Skin of body (tissue), 2 donors: ENCODE data around the gene PER2. TPM values are rescaled to one million over a fixed set of nuclear protein-coding genes. Genes with fewer than 3 reads are reported as not detected.

Source experiments
- DNase-seq: peaks from one replicate; lab custom pipeline; 2025; lab: John Stamatoyannopoulos, UW
- total RNA-seq: library from RNA; depleted of rRNA; stranded (reverse); fragments of >200 nt; gene quantifications from one replicate; pipeline ENCODE4 v1.2.3, GENCODE V29; 2014

PER2 gene
- total RNA-seq, 1 donor from 2014 or later, result 14.0 TPM

DNA sequence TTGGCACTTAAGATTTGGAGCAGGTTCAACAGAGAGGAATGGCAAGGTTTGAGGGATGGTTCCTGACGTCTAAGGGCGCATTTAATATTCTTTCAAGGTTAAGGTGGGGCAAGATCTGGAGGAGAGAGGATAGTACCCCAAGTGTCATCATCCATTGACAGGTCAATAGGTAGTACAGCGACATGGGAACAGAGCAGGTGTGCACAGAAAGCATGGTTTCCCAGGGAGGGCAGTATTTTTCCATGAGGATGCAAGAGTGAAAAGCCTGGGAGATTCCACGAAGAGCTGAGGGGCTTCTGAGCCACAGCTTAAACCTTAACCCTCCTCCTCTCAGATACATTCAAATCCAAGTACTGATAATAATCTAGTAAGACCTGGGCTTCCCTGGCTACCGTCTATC is 57.7 kb downstream of the PER2 start:
- DNase-seq, result no peak

DNA sequence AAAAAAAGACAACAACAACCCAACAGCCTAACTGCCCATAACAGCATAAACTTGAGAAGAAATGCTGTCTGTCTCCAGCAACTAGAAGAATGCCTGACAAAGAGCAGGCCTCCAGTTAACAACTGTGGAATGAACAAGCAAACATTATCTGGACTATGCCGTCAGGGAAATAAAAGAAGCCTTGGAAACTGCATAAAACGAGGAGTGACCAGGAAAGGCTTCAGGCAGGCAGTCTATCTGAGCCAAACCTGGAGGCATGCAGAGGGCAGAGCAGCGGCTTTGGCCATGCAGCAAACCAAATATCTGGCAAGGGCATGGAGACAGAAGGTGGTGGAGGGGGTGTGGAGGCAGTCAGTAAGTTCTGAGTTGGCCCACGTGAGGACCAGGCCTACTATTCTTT is 59.7 kb downstream of the PER2 start:
- DNase-seq, result no peak

DNA sequence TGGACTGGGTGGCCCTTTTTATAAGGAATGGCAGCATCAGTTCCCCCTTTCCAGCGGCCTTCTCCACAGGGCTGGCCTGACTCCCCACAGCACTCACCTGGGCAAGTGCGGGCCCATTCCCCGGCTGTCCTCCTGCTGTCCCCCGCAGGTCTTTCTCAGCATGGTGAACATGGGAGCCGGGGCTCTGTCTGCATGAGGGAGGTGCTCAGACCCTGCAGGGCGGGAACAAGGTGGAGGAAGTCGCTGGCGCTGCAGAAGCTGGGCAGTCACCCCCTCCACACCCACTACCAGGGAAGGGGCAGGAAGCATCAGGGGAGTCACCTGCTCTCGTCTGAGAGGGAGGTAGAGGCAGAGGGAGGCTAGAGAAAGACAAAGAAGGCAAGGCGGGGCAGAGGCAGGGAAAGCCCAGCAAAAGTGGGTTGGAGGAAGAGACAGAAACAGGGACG is 60.8 kb downstream of the PER2 start:
- DNase-seq, result no peak

DNA sequence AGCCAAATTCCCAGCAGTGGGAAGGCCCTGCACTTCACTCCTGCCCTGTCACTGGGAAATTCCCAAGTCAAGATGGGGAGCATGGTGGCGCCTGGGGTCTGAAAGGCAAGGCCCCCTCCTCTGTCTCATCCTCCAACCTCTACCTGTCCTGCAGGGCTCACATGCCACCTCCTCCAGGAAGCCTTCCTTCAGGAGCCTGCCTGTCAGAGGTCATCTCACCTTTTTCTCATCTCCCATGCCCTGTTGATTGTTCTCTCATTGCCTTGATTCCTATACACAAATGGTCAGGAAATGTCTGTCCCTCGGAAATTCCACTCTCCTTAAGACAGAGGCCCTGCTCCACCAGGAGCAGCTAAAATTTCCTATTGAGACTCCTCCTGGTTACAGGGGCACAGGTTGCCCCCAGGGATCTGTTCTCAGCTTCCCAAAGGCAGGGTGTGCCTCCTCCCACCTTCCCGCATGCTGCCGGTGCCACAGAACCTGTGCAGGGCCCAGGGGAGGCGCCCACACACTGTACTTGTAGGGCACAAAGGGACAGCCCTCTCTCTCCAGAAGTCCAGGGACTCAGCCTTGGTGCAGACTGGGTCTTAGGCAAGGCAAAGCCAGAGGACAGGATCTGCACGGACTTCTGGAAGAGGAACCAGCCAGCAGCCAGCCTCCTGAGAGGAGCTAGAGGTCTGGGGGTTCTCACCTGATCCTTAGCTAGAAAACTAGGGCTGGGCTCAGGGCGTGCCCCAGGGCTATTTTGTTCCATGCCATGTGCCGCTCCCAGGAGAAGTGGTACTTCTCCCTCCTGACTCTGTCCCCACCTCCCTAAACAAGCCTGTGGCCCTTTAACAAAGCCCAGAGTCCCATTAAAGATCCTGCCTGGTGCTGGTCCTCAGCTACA is 61.5 kb downstream of the PER2 start:
- DNase-seq, result no peak

DNA sequence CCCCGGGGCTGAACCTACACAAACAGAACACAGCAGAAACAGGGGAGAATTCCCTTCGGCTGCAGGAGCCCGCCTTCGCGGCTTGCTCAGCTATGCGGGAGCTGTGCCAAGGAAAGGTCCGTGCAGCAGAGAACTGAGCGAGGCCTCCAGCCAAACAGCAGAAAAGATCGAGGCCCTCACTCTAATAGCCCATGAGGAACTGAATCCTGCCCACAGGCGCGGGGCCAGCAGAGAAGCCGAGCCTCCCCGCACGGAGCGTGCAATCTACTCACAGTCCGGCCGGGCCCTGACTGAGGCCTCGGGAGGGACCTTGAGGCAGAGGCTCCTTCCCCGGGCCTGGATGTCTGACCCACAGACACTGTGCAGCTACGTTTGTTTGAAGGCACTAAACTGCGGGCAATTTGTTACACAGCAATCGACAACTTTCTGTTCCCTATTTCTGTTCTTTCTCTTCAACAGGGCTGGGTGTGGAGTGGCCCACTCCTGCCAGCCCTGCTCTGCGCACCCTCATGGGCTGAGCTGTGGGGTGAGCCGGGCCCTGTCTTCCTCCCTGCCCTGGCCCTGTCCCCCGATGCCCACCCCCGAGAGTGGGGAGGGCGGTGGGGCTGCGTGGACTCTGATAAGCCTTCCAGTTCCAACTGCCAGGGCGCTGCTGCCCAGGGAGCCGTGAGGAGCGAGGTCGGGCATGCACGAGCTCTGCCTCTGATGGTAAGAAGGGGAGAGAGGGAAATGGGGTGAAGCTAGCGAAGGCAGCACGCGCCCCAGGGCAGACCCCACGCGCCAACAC is 62.3 kb downstream of the PER2 start:
- no peak for DNase-seq

DNA sequence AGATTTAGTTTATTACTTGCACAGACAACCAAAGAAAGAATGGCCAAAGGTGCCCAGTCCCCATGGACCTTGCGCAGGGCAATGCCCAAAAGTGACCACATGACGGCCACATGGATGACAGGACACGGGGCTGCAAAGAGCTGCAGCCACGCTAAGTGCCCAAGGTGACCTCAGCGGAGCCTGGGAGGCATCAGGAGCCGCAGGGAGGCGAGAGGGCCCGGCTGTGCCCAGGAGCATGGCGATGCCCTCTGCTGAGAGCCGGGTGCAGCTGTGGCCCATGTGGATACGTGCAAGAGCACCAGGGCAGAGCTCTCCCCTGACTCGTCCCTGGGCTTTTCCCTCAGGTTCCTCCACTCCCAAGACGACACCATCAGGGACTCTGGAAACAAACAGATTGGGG is 63.3 kb downstream of the PER2 start:
- DNase-seq, result no peak

DNA sequence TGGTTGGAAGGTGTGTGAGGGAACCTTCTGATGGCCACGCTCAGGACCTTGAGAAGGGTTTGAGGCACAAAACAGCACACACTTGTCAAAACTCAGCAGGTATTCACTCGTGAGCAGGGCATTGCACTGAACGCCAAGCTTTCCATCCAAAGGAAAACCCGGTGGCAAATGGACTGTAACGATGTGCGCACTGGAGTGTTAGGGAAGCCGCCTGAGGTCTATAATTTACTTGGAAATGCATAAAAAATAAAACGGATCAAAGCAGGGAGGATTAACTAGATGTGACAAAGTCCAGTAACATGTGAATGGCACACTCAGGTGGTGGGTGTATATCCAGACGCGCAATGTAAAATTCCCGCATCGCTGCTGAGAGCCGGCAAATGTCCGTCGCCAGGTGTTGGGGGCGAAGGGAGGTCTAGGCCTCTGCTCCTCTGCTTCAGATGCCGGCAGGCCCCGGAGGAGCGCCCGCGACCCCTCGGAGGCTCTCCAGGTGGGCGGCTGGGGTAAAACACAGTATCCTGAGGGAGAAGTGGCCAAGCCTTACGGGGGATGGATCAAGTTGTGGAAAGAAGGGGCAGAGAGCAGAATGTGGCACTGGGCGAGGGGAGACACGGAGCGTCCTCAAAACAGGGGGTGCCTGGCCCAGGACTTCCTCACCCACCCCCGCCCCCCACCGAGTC is 63.9 kb downstream of the PER2 start:
- no peak for DNase-seq

DNA sequence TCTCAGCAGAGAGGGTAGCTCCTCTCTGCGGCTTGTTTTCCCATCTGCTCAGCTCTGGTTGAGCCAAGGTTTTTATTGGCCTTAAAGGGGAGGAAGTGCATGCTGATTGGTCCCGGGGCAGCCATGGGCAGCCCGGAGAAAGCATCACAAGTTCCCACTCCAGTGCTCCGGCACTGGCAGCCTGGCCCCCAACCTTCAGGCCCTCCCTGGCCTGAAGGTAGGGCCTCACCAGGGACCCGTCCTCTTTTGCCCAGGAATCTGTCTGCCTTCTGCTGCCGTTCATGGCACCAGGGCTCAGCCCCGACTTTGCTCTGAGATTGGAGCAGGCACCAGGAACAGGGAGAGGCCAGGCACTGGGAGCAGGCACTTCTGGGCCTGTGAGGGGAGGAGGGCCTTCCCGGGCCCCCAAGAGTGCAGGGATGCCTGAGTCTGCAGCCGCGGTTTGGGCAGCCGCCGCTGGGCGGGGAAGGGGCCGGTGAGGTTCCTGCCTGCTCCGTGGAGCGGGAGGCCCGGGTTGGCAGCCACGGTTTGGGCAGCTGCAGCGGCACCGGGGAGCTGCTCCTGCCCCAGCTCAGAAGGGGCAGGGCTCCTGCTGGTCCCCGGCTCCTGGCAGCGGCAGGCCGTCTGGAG is 67.4 kb downstream of the PER2 start:
- DNase-seq, result no peak

DNA sequence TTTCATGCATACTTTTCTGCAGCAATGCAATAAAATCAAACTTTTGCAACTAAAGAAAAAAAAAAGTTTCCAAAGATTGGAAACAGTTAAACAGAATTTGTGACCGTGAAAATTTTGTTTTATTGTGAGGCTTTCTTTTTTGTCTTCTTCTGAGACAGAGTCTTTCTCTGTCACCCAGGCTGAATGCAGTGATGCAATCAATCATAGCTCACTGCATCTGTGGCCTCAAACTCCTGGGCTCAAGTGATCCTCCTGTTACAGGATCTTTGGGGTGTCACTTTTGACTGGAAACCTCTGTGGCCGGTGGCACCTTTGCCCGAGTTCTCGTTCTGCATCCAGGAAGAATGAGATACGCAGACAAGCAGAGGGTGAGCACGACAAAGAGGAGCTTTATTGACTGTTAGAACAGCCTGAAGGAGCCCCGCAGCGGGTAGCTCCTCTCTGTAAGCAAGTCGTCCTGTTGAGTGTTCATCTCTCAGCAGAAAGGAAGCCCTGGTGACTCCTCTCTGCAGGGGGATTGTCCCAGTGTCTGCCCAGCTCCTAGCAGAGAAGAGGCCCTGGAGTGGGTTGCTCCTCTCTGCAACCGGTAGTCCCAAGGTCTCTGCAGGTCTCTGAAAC is 68.0 kb downstream of the PER2 start:
- DNase-seq, result no peak

DNA sequence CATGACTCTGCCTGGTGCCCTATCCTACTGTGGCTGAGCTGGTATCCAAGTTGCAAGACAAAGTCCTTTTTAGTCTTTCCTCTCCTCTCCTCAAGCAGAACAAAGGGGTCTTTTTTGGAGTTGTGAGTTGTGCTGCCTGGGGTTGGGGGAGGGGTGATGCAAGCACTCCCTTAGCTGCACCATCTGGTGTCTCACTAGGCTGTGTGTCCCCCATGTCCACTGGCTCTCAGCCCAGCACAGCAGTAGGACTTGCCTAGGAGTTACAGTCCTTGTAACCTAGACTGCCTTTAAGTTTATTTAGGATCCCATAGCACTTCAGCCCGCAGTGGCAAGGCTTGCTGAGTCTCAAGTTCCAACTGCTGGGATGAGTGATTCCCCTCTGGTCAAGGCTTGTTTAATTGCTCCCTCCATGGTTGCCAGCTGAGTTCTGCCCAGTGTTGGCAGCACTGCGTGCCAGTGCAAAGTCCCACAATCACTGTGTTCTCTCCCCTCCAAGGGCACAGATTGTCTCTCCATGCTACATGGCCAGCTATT is 71.7 kb downstream of the PER2 start:
- DNase-seq, result peak; percentile 23

DNA sequence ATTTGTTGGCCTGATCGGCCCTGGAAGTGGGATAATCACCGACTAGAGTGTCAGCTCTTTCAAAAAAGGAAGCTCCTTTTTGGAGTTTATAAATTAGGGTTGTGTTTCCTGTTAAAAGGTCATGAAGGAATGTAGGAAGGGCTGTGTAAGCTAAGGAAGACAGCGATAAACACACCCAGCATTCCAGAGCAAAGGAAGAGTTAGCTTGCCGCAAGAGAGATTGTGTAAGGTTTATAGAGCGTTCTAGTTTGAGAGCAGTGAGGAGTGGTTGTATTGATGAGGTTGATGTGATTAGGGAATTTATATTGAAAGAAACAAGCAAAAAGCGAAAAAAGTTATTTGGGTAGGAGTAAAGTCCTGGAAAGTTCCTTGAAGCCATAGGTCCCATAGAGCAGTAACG is 81.4 kb downstream of the PER2 start:
- no peak for DNase-seq

DNA sequence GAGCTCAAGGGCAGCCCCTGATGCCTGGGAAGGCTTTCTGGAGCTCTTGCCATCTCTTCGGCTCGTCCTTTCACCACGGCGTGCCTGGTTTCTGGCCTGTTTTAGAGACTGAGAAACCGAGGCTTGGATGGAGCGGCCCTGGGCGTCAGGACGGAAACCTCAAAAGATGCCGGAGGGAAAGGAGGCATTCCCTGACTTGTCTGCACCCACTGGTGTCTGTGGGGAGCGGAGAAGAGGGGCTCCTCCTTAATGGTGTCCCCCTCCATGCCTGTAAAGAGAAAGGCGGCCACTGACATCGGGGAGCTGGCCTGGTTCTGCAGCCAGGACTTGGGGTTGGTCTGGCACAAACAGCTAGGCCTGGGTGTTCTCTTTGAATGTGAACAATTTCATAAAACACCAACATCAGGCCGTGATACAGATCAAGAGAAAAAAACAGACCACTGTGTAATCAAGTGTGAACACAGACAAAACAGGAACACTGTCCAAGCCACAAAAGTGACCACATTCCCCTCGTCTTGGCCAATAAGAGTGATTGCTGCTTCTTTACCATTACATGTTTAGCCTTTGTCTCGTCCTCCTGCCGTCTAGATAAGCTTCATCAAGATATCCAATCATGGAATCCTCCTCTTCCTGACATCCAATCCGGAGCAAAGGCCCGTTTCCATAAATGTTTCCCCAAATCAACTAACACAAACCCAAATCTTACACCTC is 84.3 kb downstream of the PER2 start:
- DNase-seq, result no peak

DNA sequence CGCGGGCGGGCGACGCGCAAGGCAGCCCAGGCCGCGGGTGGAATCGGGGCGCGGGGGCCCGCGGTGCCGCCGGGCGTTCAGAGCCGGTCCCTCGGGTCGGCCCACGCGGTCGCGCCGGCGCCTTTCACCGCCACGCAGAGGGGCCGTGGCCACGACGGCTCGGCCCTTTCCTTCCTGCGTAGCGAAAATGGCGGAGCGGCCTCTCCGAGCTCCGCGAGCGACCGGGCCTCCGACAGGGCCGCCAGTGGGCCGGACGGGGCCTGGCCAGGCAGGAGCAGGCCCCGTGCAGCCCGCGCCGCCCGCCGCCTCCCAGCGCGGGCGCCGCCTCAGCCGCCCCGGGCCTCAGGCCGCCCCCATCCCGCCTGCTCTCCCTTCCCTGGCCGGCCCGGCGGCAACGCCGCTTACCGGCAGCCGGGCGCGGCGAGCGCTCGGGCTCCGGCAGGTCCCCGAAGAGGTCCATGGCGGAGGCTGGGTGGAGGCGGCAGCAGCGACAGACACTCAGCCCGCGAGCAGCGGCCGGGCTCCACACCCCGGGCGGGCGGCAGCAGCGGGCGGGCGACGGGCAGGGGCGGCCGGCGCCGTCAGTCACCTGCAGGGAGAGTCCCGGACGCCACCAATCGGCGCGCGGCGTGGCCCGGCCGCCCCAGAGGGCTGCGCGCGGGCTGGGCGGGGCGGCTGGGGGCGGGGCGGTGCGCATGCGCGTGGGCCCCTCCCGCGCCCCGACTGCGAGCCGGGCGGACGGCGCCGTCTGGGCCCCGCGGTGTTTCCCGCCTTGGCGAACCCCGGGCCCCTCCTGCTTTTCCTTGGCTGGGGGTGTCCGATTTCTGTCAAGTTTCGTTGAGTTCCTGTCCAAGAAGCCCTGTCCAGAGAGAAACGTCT is 85.1 kb downstream of the PER2 start, which contains the start of gene ILKAP:
TSS of gene ILKAP (minus strand) at position 602 of the 879 bp plus-strand sequence. CDS start at position 460, 142 bp downstream.
- DNase-seq, result peak; percentile 60

DNA sequence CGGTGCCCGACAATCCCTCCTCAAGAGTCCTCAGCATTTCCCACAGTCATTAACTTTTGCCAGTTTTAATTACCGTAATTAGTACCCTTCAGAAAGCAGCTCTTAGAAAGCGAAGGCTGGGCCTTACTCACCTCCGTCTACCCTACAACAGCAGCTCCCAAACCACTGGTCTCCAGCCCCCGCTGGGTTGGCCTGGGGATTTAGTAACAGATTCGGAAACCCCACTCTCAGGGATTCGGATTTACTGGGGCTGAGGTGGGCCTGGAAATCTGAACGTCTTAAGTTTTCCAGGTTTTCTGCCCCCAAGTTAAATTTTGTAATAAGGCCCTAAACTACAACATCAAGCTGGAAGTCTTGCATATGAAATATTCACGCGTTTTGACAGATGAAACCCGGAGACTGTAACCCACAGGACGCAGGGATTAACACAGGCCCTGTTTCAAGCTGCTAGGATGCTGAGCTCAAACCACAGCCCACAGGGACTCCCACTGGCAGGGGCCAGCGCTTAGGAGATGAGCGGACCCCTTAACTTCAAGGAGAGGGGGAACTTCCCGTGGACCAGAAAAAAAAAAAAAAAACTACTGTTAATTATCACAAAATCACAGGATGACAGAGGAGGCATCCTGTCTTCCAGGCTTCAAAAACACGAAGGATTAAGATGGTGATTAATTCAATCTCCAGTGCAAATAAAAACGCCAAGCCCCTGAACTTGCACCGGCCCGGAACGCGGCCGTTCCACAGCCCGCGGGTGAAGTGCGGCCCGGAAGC is 85.9 kb downstream of the PER2 start:
- DNase-seq, result no peak
